ENCODE data around the gene CELF2. TPM values are rescaled to one million over a fixed set of nuclear protein-coding genes. Genes with fewer than 3 reads are reported as not detected.

Gene CELF2
- total RNA-seq = 5.4 and 11.5 TPM in 2 replicates

GRCh38 chr10:11017570-11018431, at the start of gene CELF2:
Gene CELF2, plus strand, starts transcription at chr10:11017872. Its CDS starts 218 bp downstream, at chr10:11018090.

